DMS79 (cell line): ENCODE results near the gene TICAM1.
A peak's percentile ranks its signal among the peaks of the same experiment; 100 is the strongest.
"Not testable (repeated sequence)": the region's sequence is repeated elsewhere in the genome, so short reads cannot be mapped to it uniquely, and the experiment has no call there.

ENCODE experiments used
- DNase-seq: peaks from one replicate; lab custom pipeline; 2025; lab: John Stamatoyannopoulos, UW

Gene TICAM1

DNA sequence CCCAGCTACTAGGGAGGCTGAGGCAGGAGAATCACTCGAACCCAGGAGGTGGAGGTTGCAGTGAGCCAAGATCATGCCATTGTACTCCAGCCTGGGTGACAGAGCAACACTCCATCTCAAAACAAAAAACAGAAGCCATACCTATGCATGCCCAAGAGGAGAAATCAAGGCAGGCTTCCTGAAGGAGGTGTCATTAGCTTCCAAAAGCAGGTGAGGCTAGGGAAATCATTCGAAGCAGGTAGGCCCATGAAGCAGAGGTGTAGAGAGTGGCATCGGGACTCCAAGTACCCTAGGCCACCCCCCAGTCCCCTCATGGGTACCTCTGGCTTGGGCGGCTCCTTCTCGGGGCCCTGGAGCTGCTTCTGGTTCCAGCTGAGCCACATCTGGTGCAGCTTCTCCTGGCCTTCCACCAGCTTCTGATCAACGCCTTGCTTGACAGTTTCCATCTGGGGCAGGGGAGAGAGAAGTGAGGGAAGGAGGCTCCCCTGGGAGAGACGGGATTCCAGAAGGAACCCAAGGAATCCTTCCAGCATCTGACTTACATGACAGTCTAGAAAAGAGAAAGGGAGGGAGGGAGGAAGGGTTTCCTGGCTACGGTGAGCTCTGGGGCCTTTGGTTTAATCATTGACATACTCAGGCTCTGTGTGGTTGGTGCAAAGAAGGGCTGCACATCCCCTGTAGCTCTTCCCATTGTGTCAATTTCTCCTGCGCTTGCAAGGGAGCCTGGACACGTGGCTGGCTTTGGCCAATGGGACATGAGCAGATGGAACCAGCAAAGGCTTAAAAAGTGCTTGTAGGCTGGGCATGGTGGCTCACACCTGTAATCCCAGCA lies 13.1 kb upstream of the TICAM1 start:
- no peak for DNase-seq

DNA sequence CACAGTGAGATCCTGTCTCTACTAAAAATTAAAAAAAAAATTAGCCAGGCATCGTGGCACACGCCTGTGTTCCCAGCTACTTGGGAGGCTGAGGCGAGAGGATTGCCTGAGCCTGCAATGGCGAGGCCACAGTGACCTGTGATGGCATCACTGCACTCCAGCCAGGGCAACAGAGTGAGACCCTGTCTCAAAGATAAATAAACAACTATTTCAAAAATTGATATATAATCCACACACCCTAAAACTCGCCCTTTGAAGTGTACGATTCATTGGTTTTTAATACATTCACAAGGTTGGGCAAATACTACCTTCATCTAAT lies 12.1 kb upstream of the TICAM1 start:
- no peak for DNase-seq

DNA sequence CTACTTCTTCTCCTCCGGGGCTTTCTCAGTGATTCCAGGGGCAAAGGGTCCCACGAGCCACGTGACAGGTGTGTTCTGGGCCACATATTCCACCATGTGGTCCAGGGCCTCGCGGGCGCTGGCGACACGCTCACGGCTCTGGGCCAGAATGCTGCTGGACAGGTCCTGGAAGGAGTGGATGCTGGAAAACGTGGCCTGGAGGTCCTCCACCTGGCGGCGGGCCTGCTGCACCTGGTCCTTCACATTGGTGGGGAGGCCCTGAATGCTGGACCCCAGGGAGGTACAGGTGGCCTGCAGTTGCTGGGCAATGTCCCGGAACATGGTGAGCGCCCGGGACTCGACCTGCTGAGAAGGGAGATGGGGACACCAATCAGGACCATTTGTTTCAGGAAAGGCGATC lies 7.7 kb upstream of the TICAM1 start:
- no peak for DNase-seq

DNA sequence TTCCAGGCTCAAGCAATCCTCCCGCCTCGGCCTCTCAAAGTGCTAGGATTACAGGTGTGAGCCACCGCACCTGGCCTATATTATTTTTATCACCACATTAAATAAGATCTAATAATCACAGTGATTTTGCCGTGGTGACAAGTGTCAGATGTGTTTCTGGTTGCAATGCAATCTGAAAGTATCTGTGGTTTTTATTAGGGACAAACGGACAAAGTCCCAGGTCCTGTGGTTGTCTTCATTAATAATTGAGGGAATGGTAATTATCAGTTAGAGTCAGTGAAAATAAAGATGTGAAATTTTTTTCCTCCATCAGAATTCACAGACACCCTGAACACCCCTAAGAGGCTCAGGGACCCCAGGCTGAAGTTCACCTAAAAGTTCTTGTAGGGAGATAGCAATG lies 1.3 kb upstream of the TICAM1 start:
- DNase-seq: no peak

DNA sequence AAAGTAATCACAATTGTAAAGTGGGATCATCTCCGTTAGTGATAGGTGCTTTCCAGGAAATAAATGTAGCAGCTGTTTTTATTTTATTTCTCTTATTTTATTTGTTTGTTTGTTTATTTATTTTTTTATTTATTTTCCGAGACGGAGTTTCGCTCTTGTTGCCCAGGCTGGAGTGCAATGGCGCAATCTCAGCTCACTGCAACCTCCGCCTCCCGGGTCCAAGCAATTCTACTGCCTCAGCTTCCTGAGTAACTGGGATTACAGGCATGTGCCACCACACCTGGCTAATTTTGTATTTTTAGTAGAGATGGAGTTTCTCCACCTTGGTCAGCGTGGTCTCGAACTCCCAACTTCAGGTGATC lies 448 bp upstream of the TICAM1 start:
- not testable (repeated sequence) for DNase-seq

DNA sequence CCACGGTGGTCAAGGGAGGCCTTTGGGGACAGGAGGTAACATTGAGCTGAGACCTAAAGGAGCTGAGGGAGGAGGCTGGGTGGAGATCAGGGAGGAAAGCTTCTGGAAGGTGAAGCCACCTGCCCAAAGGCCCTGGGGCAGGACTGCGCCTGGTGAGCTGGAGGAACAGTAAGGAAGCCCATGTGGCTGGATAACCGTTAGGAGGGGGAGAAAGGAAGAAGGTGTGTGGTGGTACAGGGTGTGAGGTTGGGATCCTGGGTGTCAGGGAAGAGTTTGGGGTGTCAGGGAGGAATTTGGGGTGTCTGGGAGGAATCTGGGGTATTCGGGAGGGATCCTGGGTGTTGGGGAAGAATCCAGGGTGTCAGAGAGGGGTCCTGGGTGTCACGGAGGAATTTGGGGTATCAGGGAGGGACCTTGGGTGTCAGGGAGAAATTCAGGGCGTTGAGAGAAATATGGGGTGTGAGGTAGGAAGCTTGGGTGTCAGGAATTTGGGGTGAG lies 695 bp downstream of the TICAM1 start:
- DNase-seq: no peak

DNA sequence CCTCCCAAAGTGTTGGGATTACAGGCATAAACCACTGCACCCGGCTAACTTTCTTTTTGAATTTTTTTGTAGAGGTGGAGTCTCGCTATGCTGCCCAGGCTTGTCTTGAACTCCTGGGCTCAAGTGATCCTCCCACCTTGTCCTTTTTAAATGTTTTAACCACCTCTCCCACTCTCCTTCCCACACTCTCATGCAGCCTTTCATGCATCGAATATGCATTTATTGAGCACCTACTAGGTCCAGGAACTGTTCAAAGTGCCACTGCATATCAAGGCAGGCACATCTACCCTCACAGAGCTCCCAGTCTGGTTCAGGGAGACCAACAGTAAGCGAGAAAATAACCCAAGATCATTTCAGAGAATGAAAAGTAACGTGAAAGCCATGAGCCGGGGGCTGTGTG lies 1.2 kb downstream of the TICAM1 start:
- DNase-seq: no peak

DNA sequence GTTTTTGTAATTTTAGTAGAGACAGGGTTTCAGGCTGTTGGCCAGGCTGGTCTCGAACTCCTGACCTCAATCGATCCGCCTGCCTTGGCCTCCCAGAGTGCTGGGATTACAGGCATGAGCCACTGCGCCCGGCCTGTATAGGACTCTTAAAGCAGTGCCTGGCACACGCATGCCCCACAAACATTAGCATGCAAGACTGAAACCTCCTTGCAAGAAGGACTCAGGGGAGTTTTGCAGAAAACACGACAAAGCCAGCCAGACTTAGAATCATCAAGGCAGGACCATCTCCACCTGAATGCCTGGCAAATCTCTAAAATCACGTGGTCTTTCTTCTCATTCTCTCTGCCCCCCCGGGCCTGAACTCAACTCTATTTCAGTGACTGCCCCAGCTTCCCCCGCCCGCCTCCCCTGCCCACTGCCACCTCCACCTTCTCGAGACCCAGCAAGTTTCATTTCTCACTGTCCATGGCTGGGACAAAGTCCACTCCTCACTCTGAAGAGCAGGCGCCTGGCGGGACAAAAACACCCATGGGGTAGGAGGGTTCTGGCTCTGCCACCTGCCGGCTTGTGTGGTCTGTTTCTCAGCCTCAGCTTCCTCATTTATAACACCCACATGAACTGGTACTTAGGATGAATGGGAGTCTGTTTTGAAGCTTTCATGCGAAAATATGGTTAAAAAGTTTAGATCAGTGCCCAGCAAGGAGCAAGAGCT lies 2.4 kb downstream of the TICAM1 start:
- no peak for DNase-seq

DNA sequence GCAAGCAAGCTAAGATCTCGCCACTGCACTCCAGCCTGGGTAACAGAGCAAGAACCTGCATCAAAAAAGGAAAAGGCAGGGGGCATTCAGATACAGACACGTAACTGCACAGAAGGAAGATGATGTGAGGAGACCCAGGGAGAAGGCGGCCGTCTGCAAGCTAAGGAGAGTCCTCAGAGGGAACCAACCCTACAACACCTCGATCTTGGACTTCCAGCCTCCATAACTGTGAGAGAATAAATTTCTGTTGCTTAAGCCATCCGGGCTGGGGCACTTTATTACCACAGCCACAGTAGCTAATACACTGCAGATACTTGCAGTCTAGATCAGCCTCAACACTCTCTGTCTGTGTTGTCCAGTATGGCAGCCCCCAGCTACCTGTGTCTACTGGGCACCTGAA lies 7.9 kb downstream of the TICAM1 start:
- no peak for DNase-seq

DNA sequence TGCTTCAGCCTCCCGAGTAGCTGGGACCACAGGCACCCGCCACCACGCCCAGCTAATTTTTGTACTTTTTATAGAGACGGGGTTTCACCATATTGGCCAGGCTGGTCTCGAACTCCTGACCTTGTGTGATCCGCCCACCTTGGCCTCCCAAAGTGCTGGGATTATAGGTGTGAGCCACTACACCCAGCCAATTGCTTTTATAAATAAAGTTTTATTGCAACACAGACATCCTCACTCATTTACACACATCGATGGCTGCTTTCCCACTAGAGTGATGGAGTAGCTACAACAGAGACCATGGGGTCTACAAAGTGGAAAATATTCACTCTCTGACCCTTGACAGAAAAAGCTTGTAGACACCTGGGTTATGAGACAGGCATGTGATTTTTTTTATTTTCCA lies 9.2 kb downstream of the TICAM1 start:
- DNase-seq: not testable (repeated sequence)

DNA sequence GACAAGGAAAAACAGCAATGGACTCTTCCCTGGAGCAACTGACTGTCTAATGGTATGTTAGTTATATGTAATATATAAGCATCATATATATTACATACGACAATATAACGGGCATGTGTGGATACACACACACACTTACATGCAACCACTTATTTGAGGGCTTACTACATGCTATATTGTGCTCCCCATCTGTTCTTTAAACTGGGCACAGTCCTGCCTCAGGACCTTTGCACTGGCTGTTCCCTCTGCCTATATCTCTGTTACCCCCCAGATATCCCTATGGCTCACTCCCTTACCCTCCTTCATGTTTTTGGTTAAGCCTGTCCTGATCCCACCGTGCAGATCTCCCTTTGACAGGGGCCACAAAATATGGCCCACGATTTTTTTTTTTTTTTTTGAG lies 10.2 kb downstream of the TICAM1 start:
- no peak for DNase-seq

DNA sequence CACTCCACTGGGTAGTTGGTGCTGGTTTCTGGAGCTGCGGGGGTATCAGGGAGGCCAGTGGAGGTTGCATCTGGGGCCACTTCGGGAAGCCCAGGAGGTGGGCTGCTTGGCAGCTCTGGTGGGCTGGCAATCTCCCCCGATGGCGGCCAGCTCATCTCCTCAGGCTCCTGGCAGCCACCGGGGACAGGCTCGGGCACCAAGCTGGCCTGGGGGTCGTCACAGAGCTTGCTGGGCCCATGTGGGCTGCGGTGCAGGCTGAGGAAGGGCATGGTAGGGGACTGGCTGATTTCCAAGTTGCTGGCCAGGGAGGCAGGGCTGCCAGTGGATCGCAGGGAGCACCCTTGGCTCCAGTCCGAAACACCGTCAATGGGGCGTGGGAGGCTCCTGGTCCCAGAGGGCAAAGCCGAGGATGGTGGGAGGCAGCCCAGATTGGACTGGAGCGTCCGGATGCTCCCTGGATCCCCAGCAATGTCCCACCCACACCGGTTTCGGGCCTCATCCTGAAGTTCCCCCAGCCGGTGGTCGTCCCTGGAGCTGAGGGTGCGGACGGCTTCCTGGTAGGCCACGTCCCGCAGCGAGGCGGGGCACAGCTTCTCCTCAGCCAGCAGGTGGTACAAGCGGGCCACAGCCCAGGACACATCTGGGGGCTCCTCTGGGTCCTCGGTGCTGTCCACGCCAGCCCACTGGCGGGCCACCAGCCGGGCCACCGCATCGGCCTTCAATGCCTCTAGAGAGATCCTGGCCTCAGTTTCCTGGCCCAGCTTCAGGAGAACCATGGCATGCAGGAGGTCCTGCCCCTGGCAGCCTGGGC lies 13.8 kb downstream of the TICAM1 start:
- DNase-seq: no peak

DNA sequence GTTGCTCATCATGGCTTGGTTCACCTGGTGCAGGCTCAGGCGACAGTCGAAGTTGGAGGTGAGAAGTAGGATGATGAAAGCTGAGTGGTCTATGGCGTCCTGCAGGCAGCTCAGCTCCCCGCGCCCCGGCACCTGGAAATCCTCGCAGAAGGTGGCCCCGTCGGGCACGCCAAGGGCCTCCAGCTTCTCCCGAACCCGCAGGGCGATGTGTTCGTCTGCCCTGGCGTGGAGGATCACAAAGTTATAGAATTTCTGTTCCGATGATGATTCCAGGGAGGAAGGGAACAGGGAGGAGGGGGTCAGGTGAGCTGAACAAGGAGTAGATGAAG lies 14.6 kb downstream of the TICAM1 start:
- DNase-seq: no peak

DNA sequence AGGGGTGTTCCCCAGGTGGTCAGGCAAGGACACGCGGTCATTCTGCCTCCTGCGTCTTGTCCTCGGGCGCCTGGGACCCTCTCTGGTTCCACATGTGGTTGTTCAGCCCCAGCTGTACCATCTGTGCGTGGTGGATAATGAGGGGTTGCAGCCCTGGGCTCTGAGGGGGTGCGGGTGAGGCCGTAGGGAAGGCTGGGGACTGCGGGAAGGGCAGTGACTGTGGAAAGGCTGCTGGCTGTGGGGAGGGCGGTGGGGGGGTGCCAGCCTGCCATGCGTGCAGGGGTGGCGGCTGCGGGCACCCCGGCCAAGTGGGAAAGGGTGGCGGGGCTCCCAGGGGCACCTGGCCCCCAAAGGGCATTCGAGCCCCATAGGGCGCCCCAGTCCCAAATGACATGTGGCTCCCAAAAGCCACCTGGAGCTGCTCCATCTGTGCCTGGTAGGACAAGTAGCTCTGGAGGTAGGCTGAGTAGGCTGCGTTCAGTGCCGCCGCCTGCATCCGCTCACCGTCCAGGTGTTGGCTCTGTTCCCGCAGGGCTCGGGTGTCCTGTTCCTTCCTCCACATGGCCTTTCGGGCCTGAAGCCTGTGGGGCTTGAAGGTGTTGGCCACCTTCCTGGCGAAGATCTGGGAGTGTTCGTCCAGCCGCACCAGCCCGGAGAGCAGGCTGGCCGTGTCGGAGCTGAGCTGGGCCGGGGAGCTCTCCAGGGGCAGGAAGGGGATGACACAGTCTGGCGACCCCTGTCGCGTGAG lies 15.1 kb downstream of the TICAM1 start:
- no peak for DNase-seq

DNA sequence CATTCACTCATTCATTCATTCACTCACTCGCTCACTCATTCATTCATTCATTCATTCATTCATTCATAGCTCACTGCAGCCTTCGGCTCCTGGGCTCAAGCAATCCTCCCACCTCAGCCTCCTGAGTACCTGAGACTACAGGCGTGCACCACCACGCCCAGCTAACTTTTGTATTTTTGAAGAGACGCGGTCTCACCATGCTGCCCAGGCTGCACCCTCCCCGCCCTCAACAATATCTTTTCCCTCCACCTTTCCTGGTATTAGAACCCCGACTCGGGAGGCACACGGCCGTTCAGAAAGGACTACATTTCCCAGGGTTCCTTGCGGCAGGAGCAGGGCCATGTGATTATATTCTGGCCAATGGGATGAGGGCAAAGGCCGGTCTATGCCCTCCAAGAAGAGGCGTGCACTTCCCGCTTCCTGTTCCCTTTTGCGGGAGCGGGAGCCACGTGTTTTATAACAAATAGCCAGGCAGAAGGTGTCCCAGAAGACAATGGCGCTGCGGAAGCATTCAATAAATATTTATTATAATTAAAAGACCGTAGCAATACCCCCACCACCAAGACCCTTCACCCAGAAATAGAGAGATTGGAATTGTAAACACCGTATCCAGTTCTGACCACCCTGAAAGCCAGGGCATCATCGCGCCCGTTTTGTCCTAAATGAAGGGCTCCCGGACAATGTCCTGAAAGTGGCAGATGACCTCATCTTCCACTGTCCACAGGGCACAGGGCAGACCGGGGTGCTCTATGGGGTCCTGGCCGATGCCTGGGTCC lies 15.9 kb downstream of the TICAM1 start:
- peak; percentile 34 for DNase-seq

DNA sequence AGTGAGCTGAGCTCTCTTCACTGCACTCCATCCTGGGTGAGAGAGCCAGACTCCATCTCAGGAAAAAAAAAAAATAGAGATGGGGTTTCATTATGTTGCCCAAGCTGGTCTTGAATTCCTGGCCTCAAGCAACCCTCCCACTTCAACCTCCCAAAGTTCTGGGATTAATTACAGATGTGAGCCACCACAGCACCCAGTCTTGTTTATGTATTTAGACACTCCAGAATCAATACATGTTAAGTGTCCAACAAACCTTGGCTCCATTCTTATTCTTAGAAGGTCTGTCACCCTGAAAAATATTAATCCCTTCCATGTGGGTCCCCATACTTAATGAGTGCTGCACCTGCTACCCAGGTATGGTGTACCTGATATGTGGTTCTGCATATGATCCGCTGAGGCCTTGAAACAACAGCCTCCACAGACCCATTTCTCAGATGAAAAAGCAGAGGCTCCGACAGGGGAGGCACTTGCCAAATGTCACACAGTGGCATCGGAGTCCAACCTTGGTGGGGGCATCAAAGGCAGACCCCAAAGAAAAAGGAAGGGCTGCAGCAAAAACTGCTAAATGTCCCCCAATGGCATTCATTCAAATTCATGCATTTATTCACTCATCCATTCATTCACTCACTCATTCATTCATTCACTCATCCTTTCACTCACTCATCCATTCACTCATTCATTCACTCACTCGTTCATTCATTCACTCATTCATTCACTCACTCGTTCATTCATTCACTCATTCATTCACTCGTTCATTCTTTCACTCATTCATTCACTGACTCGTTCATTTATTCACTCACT lies 16.7 kb downstream of the TICAM1 start:
- DNase-seq: no peak

DNA sequence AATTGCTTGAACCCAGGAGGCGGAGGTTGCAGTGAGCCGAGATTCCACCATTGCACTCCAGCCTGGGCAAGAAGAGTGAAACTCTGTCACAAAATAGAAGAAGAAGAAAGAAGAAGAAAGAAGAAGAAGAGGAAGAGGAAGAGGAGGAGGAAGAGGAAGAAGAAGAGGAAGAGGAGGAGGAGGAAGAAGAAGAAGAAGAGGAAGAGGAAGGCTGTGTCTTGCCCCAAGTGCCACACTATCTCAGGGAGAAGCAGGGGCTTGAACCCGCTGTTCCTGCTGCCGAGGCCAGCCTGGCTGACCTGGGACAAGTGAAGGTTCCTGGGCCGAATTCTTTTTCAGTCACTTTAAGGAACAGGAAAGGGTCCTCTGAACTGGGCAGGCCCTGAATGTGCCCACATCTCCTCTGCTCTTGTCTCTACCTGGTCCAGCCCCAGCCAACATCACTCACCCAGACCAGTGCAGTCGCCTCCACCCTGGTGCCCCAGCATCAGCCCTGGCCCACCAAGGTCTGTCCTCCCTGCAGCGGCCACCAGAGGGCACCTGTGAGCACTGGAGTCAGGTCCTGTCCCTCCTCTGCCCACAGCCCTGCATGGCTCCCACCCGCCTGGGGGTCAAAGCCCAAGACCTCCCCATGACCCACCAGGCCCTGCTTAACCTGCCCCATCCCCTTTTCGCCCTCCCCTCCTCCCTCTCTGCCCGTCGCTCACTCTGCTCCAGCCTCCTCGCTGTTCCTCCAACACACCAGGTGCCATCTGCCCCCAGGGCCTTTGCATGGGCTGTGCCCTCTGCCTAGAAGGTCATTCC lies 20.0 kb downstream of the TICAM1 start:
- DNase-seq: no peak

DNA sequence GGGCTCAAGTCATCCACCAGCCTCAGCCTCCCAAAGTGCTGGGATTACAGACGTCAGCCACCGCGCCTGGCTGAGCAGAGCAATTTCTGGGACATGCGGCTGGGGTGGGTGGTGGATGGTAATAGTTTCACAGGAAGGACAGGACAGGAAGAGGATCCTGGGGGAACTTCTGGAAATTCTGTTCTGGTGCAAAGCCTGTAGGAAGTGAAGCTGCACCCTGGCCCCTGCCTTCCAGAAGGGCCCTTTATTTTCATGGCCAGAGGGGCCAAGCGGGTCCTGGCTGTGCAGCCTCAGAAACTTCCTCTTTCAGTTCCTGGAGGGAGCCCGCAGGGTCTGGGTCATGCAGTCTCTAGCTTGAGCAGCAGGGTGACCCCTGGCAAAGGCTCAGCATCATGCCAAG lies 24.3 kb downstream of the TICAM1 start:
- no peak for DNase-seq

DNA sequence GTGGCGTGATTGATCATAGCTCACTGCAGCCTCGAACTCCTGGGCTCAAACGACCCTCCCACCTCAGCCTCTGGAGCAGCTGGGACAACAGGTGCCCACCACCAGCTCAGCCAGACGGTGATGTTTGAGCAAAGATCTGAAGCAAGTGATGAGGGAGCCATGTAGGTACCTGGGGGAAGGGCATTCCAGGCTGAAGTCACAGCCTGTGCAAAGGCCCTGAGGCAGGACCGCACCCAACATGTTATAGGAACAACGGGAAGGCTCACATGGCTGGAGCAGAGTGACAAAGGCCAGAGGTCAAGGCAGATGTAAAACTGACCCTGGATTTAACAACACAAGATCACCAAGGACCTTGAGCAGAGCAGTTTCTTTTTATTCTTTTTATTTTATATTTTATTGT lies 25.1 kb downstream of the TICAM1 start:
- no peak for DNase-seq

DNA sequence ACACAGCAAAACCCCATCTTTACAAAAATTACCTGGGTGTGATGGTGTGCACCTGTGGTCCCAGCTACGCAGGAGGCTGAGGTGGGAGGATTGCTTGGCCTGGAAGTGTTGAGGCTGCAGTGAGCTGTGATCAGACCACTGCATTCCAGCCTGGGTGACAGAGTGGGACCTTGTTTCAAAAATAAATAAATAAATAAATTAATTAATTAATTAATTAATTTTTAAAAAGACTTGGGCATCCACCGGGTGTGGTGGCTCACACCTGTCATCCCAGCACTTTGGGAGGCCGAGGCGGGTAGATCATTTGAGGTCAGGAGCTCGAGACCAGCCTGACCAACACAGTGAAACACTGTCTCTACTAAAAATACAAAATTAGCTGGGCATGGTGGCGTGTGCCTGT lies 26.4 kb downstream of the TICAM1 start:
- DNase-seq: not testable (repeated sequence)
